DOHH2 (cell line): ENCODE data around the gene REL.

ENCODE experiments used
- H3F3A ChIP-seq: fragments of 200-600 bp; sonication (generic), shearing (Covaris generic); 2 replicates; pipeline ENCODE4 v1.6.0; 2016; ENCODE audit warnings: antibody characterized with exemption, mild to moderate bottlenecking; ENCODE audit not compliant: control insufficient read depth, insufficient read depth
- H3K27ac ChIP-seq: fragments of 200-600 bp; sonication (generic); 2 replicates; pipeline ENCODE4 v1.5.1; 2014; ENCODE audit warnings: low read depth, mild to moderate bottlenecking, low read length, moderate library complexity
- H3K27me3 ChIP-seq: fragments of 200-600 bp; sonication (generic); 2 replicates; pipeline ENCODE4 v1.6.1; 2014; ENCODE audit warnings: mild to moderate bottlenecking, low read length, mixed read lengths; ENCODE audit not compliant: control insufficient read depth
- H3K36me3 ChIP-seq: fragments of 200-600 bp; sonication (generic); 2 replicates; pipeline ENCODE4 v1.6.1; 2014; ENCODE audit warnings: mild to moderate bottlenecking, low read length, moderate library complexity, mixed read lengths; ENCODE audit not compliant: control insufficient read depth
- H3K4me1 ChIP-seq: fragments of 200-600 bp; sonication (generic); 2 replicates; pipeline ENCODE4 v1.6.1; 2014; ENCODE audit warnings: mild to moderate bottlenecking, low read length, mixed read lengths; ENCODE audit not compliant: control insufficient read depth
- H3K4me2 ChIP-seq: fragments of 200-600 bp; sonication (generic); 2 replicates; pipeline ENCODE4 v1.6.0; 2014; ENCODE audit warnings: mild to moderate bottlenecking, low read length, moderate library complexity
- H3K4me3 ChIP-seq: fragments of 200-600 bp; sonication (generic); 2 replicates; pipeline ENCODE4 v1.5.1; 2014; ENCODE audit warnings: mild to moderate bottlenecking, low read length, mixed read lengths
- H3K79me2 ChIP-seq: fragments of 200-600 bp; sonication (generic); 2 replicates; pipeline ENCODE4 v1.6.1; 2014; ENCODE audit warnings: mild to moderate bottlenecking, low read length, mixed read lengths; ENCODE audit not compliant: control insufficient read depth
- H3K9me2 ChIP-seq: fragments of 200-600 bp; sonication (generic); replicated peaks from 2 replicates; pipeline ENCODE4 v1.6.1; 2014; ENCODE audit warnings: mild to moderate bottlenecking, low read length, mixed read lengths; ENCODE audit not compliant: control insufficient read depth
- H3K9me3 ChIP-seq: fragments of 200-600 bp; sonication (generic); 2 replicates; pipeline ENCODE4 v1.6.1; 2014; ENCODE audit warnings: antibody characterized with exemption, low read length, mixed read lengths; ENCODE audit not compliant: control insufficient read depth, insufficient read depth
- H4K20me1 ChIP-seq: fragments of 200-600 bp; sonication (generic); 2 replicates; pipeline ENCODE4 v1.6.0; 2014; ENCODE audit warnings: low read depth, mild to moderate bottlenecking, antibody characterized with exemption, low read length, moderate library complexity; ENCODE audit not compliant: control insufficient read depth, insufficient read depth
- CTCF ChIP-seq: fragments of 200-600 bp; sonication (generic); IDR thresholded peaks from one replicate; pipeline ENCODE4 v1.5.1; 2014; ENCODE audit warnings: antibody characterized with exemption, mild to moderate bottlenecking, low read depth, low read length; ENCODE audit not compliant: poor library complexity, severe bottlenecking
- EZH2phosphoT487 ChIP-seq: fragments of 200-600 bp; sonication (generic); IDR thresholded peaks from 2 replicates; pipeline ENCODE4 v1.6.1; 2017; ENCODE audit warnings: borderline replicate concordance, mild to moderate bottlenecking, antibody characterized with exemption, low read length, moderate library complexity, mixed read lengths

Gene REL

DNA sequence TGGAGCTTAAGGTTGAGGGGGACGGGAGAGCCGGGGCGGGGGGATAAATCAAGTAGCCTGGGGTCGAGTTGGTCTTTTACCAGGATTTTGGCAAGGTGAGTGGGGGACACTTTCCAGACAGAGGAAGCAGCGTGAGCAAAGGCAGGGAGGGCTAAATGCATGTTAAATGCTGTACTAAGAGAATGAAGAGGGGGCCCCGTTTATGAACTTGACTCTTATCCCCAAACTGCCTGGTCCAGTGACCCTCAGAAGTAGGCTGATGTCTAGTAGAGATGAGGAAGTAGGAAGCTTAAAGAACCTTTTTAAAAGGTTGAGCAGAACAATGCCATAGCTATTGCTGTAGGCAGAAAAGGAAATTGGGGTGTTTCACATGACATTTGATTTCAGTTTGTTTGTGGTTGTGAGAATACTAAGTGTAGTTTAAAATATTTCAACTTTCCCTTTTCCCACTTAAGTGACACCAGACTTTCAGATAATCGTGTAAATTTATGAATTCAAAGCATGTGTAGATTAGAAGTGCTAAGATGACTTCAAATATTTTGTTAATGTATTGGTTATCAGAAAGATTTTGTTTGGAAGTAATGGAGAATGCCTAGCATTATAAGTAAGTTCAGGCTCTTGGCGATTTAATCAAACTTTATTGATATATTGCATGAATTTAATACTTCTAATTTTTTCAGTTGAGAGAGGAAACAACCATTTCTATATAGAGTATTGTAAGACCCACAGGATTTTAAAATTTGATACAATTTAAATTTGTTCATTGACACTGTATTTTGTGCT is 1.8 kb downstream of the REL start:
- TF ChIP-seq EZH2phosphoT487: no peak
- TF ChIP-seq CTCF: no peak
- Histone ChIP-seq H3K27ac (peak overlapping the region; percentile 87), H3K36me3 (peaks cover 68% of the 10 kb centered on the region), H4K20me1 (peaks cover 25% of the 10 kb centered on the region), H3F3A (peaks cover 22% of the 10 kb centered on the region), H3K4me3 (peak overlapping the region; percentile 84), H3K9me3 (no peaks in the 10 kb centered on the region), H3K9me2 (no peaks in the 10 kb centered on the region), H3K27me3 (no peaks in the 10 kb centered on the region), H3K4me1 (peaks cover 57% of the 10 kb centered on the region), H3K79me2 (peaks cover 79% of the 10 kb centered on the region), H3K4me2 (peak overlapping the region; percentile 75)

GRCh38 chr2:60883896-60884295 is 2.5 kb downstream of the REL start:
- peaks cover 57% of the 10 kb centered on the region for H3K4me1 ChIP-seq
- H3K27me3 ChIP-seq: no peaks in the 10 kb centered on the region
- peaks cover 20% of the 10 kb centered on the region for H3F3A ChIP-seq
- peak overlapping the region; percentile 75 for H3K4me2 ChIP-seq
- H3K36me3 ChIP-seq: peaks cover 75% of the 10 kb centered on the region
- TF ChIP-seq EZH2phosphoT487: no peak
- no peak for TF ChIP-seq CTCF
- H3K4me3 ChIP-seq: peak overlapping the region; percentile 84
- H4K20me1 ChIP-seq: peaks cover 32% of the 10 kb centered on the region
- H3K9me2 ChIP-seq: no peaks in the 10 kb centered on the region
- H3K79me2 ChIP-seq: peaks cover 87% of the 10 kb centered on the region
- H3K9me3 ChIP-seq: no peaks in the 10 kb centered on the region
- peak overlapping the region; percentile 87 for H3K27ac ChIP-seq

GRCh38 chr2:60884800-60885199 is 3.4 kb downstream of the REL start:
- peaks cover 81% of the 10 kb centered on the region for H3K36me3 ChIP-seq
- H3F3A ChIP-seq: peaks cover 19% of the 10 kb centered on the region
- H3K79me2 ChIP-seq: peaks cover 95% of the 10 kb centered on the region
- peaks cover 57% of the 10 kb centered on the region for H3K4me1 ChIP-seq
- H3K27me3 ChIP-seq: no peaks in the 10 kb centered on the region
- peak overlapping the region; percentile 84 for H3K4me3 ChIP-seq
- H3K27ac ChIP-seq: peak overlapping the region; percentile 87
- TF ChIP-seq CTCF (no peak), EZH2phosphoT487 (no peak)
- H4K20me1 ChIP-seq: peaks cover 34% of the 10 kb centered on the region
- H3K4me2 ChIP-seq: peak overlapping the region; percentile 75
- H3K9me2 ChIP-seq: no peaks in the 10 kb centered on the region
- no peaks in the 10 kb centered on the region for H3K9me3 ChIP-seq
